T47D (cell line): ENCODE data around the gene AATK.
"Not testable (repeated sequence)": the region's sequence is repeated elsewhere in the genome, so short reads cannot be mapped to it uniquely, and the experiment has no call there.

Source experiments
- DNase-seq, 2 experiments: peaks; one replicate each; pipeline versions ENCODE4 v3.0.0 to v3.0.0-alpha.2; 2011 to 2012; ENCODE audit warnings: low read depth in 1 of 2, low spot score in 1 of 2
- JUND ChIP-seq: IDR thresholded peaks from 2 replicates; pipeline ENCODE4 v1.6.1; 2012; ENCODE audit warnings: low read depth
- in situ Hi-C: cut with HindIII; loops from 2 replicates; pipeline ENCODE4 v1.10.0; 2016; ENCODE audit warnings: low sequenced_read_pairs, low pct_unique_long_range_greater_than_20kb

Gene AATK

DNA sequence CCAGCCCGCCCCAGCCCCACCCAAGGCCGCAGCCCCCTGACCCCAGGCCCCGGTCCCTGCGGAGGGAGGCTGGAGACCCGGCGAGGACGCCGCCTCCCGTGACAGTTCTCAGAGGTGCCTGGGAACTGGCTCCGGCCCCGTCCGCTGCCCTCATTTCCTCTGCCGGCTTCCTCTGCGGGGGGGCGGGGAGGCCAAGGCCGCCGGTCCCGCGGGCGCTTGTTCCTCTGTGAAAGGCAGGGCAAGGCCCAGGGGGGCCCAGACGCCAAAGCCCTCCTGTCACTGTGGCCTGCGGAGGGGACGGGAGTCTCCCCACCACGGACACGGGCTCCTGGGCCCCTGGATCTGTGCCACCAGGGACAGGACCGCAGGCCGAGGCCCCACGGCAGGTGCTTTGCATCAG, 5.7 kb downstream of the AATK start:
- no peak for TF ChIP-seq JUND
- DNase-seq, result no peak
- in situ Hi-C loops, result no loop called here

DNA sequence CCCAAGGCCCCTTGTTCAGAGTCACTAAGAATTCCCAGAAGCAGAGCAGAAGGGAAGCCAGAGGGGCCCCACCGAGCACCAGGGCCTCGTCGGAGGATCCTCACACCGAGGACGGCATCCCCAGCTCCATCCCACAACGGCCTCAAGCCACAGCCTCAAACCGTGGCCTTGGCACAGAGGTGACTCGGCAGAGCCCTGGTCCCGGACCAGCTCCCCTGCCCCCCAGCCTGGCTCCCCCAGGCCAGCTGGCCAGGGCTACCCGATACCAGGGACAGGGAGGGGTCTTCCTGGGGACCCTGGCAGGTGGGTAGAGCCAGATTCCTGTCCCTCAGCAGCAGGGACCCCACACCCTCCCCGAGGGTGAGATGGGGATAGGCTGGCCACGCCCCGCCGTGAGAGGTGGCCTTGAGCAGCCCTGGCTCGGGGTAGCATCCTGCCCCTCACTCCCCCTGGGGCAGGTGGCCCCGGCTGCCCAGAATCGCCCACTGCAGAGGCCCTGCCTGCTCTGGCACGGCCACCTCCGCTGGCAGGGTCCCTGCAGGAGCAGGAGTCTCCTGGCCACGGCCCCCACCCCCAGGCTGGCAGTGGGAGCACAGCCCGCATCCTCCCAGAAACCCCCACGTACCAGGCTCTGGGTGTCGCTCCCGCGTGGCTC, 6.3 kb downstream of the AATK start:
- no peak for DNase-seq
- no peak for TF ChIP-seq JUND
- in situ Hi-C loops, result no loop called here

DNA sequence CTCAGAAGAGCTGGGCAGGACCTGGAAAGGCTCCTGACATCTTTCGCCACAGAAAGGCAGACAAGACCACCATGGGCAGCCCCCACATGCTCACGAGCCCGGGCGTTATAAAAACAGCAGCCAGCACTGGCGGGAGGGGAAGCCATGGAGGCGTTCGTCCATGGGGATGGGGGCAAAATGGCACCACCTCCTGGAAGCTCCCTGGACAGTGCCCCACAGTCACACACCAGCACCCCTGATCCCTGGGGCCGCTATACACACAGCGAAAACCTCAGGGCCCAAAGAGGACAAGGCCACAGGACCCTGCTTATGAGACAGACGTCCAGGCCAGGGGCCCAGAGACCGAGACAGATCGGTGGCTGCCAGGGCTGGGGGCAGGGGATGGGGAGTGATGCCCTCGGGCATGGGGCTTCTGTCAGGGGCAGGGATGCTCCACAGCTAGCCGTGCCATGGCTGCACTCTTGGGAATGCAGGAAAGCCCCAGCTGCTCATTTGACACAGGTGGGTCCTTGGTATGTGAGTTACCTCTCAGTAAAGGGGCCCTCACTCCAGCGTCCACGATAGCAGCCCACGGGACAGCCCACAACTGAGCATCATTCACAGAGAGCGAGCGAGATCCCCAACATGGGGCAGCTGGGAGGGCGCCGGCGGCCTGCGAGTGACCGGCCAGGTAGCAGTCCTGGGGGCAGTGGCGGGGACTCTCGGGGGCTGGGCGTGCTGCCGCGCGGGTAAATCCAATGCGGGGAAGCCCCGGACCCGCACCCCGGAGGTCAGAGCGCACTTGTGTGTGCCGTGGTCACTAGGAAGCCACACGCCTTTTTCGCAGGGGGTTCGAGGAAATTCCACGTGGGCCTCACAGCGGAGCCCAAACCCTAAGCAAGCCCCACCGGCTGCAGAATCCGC, 7.1 kb downstream of the AATK start:
- no peak for DNase-seq
- TF ChIP-seq JUND, result no peak
- in situ Hi-C loops, result no loop called here

DNA sequence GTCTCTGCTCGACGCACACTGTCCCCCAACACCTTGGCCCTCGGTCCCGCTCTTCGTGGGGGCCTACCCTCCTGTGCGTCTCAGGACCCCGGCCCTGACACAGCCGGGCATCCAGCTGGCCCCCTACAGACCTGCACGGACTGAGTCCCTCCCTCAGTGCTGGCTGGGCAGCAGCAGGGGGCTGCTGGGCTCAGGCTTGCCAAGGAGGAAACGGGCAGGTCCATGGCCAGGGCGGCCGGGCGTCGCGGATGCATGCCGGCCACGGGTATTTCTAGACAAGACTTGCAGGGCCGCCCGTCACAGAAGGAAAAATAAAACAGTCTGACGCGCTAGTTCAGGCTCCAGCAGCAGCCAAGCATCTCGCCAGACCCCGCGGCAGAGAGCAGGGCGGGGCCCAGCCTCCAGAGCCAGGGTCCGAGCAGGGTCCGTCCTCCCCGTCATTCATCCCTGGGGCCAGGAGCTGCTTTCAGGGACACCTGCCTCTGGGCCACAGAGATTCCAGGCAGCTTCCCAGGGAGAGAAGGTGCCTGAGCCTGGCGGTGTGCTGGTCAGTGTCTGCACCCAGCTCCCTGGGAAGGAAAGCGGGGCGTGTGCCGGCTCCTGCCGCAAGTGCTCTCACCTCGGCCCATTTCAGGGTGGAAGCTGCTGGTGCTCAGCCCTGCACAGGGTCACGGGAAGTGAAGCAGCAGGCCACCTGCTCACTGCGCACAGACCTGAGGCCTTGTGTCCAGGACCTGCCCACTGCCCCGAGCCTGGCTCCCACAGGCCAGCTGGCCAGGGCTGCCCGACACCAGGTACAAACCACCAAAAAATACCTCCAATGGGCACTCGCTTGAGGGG, 8.0 kb downstream of the AATK start:
- DNase-seq, result no peak
- in situ Hi-C loops, result no loop called here
- TF ChIP-seq JUND, result no peak

DNA sequence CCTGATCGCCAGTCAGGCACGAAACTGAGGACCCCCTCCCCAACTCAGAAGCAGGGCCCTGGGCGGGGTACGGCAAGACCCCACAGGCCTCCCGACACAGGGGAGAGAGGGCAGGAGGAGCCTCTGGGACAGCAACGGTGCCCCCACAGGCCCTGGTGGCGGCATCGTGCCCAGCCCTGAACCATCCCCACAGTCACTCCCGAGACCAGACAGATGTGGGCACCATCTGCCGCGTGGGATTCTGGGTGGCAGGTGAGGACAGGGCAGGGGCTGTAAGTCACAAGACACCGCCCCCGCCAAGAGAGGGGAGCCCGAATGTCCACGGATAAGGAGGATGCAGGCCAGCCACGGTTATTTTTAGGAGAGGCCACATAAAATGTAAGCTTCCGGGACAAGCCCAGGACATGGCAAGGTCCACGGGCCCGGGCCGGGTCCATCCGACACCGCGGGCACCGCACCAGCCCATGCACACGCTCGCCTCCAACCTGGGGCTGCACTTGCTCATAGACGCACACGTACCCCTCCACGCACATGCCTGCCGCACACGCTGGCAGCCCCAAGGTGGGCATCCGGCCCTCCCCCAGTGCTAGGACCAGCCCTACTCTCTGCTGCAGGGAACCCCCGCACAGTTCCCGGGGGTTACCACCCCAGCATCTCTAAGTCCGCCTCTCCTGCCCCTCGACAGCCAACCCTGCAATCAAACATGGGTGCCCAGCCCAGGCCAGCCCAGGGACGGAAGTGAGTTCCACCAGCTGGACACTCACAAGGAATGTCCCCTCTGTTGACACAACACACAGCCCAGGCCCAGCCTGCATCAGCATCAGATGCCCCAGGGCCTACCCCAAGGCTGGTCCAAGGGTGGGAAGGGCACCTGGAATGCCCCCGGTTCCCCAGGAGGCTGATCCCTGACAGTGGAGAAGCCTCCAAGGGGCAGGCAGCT, 8.9 kb downstream of the AATK start:
- in situ Hi-C loops, result no loop called here
- TF ChIP-seq JUND, result no peak
- no peak for DNase-seq

DNA sequence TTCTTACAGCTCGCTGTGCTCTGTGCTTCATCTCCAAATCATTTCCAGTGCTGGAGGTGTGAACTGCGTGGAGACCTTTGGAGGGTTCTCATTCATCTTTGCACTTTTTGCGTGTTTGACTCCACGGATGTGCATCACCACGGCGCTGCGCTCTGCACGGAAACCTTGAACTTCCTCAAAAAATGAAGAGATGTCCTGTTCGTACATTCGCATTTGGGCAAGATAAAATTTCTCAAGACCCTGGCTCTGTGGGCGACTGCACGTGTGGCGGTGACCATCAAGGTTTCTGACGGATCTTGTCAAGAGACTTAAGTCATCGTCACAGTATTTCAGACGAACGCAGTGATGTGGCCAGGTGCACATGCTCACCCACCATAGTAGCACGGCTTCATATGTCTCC, 11.1 kb downstream of the AATK start:
- no peak for TF ChIP-seq JUND
- in situ Hi-C loops, result no loop called here
- no peak for DNase-seq

DNA sequence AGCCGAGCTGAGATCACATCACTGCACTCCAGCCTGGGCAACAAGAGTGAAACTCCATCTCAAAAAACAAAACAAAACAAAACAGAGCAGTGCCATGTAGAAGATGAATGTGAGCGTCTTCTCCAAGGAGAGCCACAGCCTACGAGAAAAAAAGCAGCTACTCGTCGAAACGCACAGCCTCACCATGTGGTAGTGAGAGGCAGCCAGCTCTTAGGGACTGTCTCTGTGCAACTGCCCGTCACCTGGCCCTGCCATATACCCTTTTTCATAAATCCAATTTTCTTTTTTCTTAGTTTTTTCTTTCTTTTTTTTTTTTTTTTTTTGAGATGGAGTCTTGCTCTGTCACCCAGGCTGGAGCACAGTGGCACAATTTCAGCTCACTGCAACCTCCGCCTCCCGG, 12.0 kb downstream of the AATK start:
- DNase-seq, in situ Hi-C loops: not testable (repeated sequence)

DNA sequence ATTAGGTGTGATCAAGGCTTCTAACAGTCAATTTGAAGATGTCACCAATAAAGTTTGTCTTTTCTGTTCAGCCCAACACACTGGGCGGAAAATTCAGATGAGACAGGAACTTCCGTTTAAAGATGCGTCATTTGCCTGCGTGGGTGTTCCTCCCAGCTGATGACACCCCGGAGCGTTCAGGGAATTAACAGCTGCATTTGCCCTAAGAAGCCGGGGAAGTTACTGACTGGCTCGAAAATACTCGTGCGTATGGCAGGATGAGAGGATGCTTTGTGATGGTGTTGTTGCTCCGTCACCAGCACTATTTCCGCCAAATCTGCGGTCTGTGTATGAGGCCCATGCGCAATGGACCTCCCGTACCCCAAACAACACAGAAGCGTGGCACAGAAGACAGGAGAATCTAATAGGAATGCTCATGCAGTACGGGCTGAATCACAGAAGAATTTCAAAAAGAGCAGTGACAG, 12.6 kb downstream of the AATK start:
- DNase-seq, result no peak
- TF ChIP-seq JUND, result no peak
- in situ Hi-C loops, result no loop called here

DNA sequence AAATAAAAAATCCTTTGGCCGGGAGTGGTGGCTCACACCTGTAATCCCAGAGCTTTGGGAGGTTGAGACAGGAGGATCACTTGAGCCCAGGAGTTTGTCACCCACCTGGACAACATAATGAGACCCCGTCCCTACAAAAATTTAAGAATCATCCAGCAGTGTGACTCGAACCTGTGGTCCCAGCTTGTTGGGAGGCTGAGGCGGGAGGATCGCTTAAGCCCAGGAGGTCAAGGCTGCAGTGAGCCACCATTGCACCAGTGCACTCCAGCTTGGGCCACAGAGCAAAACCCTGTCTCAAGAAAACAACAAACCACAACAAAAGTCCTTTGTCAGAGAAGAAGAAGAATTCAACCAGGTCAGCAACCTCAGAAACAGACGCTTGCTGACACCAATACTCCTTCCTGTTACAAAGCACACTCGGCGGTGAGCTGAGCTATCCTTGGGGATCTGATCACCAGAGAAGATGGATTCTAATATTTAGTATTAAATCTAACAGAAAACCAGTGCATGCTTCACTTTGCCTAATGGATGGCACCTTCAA, 13.7 kb downstream of the AATK start:
- DNase-seq, result no peak
- in situ Hi-C loops, result no loop called here
- TF ChIP-seq JUND, result no peak

DNA sequence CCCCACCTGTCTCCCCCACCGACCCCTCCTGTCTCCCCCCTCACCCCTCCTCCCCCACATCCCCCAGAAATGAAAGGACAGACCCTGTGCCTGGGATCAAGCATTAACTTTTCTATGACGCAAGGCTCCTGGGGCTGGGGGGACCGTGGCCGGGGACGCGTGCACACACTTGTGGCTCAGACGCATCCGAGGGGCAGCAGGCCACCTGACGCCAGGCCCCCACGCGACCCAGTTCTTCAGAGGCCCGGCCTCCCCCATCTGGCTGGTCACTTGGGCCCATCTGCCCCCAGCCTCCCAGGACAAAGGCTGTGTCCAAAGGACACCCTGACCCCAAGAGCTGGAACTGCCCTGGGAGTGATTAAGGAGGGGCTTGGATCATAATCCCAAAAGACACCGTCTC, 14.7 kb downstream of the AATK start:
- no peak for DNase-seq
- in situ Hi-C loops, result no loop called here
- TF ChIP-seq JUND, result no peak

DNA sequence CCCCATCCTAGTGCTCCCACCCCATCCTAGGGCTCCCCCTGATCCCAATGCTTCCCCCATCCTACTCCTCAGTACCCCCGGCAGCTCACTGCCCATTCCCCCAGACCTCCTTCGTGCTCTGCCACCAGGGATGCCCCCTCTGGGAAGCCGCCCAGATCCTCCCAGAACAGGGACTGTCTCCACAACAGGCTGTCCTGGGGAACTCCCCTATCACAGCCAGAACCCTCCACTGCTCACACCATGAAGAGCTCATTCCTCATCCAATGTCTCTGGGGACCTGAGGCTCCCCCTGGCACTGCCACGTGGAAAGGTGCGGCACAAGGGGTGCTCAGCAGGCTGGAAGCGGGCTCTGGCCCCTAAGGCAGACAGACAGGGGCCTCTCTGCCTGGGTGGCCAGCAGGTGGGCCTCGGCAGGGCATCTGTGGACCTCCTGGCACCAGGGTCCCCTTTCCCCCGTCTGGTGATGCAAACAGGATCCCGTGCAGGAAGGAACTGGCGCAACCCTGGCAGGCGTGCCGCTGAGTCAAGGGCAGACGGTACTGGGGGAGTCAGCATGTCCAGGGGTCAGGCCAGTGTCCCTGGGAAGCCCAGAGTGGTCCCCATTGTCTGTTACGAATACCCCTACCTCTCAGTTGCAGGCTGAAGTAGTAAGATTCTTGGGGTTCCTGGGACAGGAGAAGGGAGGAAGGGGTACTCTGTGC, 15.5 kb downstream of the AATK start:
- DNase-seq, result no peak
- TF ChIP-seq JUND, result no peak
- in situ Hi-C loops, result no loop called here
